ENCODE results near the gene ATP7B.
"Not testable (repeated sequence)": the region's sequence is repeated elsewhere in the genome, so short reads cannot be mapped to it uniquely, and the experiment has no call there.

- TF ChIP-seq CTCF (IDR thresholded peaks at IDR 0.05; ENCODE audit: low read depth, low read length); POLR2A (IDR thresholded peaks at IDR 0.05; ENCODE audit: extremely low read depth, insufficient read length); MYC (IDR thresholded peaks at IDR 0.05; ENCODE audit: low read depth, low read length): not testable (repeated sequence)
These were observed 26.3 kb downstream of the ATP7B start for GRCh38 chr13:51984904-51985303.
